ENCODE data around the gene KAT14. TPM values are rescaled to one million over a fixed set of nuclear protein-coding genes. Genes with fewer than 3 reads are reported as not detected.
"Not testable (repeated sequence)": the region's sequence is repeated elsewhere in the genome, so short reads cannot be mapped to it uniquely, and the experiment has no call there.

The KAT14 gene
- total RNA-seq, 6 experiments from 2014 or later, result 5.6 to 13.0 (median 7.9) TPM

DNA sequence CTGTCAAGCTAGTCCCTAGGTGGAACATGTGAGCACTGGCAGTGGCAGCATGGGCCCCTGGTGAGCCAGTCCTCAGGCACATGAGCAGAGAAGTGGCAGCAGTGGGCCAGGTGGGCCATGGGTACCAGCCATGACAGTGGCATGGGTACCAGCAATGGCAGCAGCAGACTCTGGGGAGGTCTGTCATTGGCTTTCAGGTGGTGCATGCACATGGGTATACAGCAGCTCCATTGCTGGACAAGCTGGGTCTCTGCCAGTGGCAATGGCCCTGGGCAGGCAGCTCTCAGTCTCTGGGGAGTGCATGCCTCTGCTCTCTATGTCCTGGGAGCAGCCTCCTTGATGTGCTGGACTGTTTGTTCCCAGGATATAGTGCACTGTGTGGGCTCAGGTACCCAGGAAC, 65.3 kb downstream of the KAT14 start:
- Histone ChIP-seq H3K27ac (no peak overlapping the region), H3K27me3 (no peaks in the 10 kb centered on the region), H3K4me3 (no peak overlapping the region), H3K36me3 (no peaks in the 10 kb centered on the region), H3K9me3 (no peaks in the 10 kb centered on the region), H3K4me1 (no peaks in the 10 kb centered on the region)
- no peak for DNase-seq
- peak in 1 of 4 donors; percentile 24 for ATAC-seq
- TF ChIP-seq POLR2A (IDR thresholded peaks at IDR 0.05) (no peak), CTCF (IDR thresholded peaks at IDR 0.05) (no peak)
- intact Hi-C loops (cut with DNase I), result no loop called here

DNA sequence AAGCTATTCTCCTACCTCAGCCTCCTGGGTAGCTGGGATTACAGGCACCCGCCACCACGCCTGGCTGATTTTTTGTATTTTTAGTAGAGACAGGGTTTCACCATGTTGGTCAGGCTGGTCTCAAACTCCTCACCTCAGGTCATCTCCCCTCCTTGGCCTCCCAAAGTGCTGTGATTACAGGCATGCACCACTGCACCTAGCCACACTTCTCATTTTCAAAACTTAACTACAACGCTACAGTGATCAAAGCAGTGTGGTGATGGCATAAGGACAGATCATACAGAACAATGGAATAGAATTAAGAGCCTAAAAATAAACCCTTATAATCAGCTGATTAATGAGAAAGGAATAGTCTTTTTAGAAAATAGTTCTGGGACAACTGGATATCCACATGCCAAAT, 66.0 kb downstream of the KAT14 start:
- 70% methylated on average over 2 of the region's 3 CpGs for WGBS (ENCODE audit: insufficient coverage, low coverage, low lambda C conversion rate, missing lambda C conversion rate)
- H3K27ac ChIP-seq; H3K4me3 ChIP-seq; H3K36me3 ChIP-seq; H3K4me1 ChIP-seq; intact Hi-C loops (cut with DNase I); ATAC-seq; H3K27me3 ChIP-seq; DNase-seq; H3K9me3 ChIP-seq: not testable (repeated sequence)

- no peak for ATAC-seq
- H3K4me3 ChIP-seq, result no peak overlapping the region
- H3K4me1 ChIP-seq, result no peaks in the 10 kb centered on the region
- intact Hi-C loops (cut with DNase I), result no loop called here
- DNase-seq, result no peak
- 67% methylated on average over 1 of the region's 2 CpGs for WGBS (ENCODE audit: insufficient coverage, low coverage, low lambda C conversion rate, missing lambda C conversion rate)
- no peak overlapping the region for H3K27ac ChIP-seq
- no peaks in the 10 kb centered on the region for H3K9me3 ChIP-seq
- no peaks in the 10 kb centered on the region for H3K27me3 ChIP-seq
- TF ChIP-seq CTCF (IDR thresholded peaks at IDR 0.05) (no peak), POLR2A (IDR thresholded peaks at IDR 0.05) (no peak)
- no peaks in the 10 kb centered on the region for H3K36me3 ChIP-seq
Measured at GRCh38 chr20:18213002-18213401, 75.3 kb downstream of the KAT14 start.

DNA sequence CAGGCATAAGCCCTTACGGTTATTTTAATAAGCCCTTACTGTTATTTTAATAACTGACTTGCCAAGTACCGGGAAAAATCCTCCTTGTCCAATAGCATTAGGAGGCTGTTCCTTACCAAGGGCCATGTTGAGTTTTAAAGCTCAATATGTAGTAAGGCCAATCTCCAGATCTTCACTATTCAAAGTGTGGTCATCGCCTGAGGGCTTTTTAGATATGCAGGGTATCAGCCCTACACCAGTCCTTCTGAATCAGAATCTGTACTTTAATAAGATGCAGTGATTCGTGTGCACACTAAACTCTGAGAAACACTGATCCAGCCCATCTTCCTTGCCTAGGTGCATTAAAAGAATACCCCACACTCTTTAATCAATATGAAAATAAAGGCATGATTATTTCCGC, 77.9 kb downstream of the KAT14 start:
- 76% methylated on average over 4 of the region's 5 CpGs for WGBS (ENCODE audit: insufficient coverage, low coverage, low lambda C conversion rate, missing lambda C conversion rate)
- intact Hi-C loops (cut with DNase I), result no loop called here
- no peak for TF ChIP-seq POLR2A (IDR thresholded peaks at IDR 0.05)
- TF ChIP-seq CTCF (IDR thresholded peaks at IDR 0.05), result no peak

DNA sequence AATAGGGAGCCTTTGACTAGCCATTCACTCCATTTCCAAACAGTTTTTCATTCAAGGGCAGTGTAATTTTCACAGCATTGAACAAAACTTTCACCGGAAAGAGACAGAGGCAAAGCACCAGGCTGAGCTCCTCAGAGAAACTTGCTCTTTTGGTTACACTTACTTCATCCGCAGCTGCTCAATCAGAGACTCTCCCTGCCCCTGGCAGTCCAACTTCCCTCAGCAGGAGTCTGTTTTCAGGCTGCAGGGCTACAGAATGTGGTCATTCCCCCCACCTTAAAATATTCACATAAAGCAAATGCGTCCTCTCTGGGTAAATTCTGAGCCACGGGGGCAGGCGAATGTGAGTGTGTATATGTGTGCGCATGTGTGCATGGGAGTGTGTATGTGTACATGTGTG, 80.6 kb downstream of the KAT14 start:
- Histone ChIP-seq H3K36me3 (no peaks in the 10 kb centered on the region), H3K27ac (no peak overlapping the region), H3K27me3 (no peaks in the 10 kb centered on the region), H3K4me1 (no peaks in the 10 kb centered on the region), H3K4me3 (no peak overlapping the region), H3K9me3 (no peaks in the 10 kb centered on the region)
- no peak for DNase-seq
- ATAC-seq, result no peak
- WGBS (ENCODE audit: insufficient coverage, low coverage, low lambda C conversion rate, missing lambda C conversion rate), result 68% methylated on average over 6 of the region's 6 CpGs
- TF ChIP-seq POLR2A (IDR thresholded peaks at IDR 0.05), result no peak
- no peak for TF ChIP-seq CTCF (IDR thresholded peaks at IDR 0.05)
- intact Hi-C loops (cut with DNase I), result no loop called here

More for the DNA sequence above, 77.9 kb downstream of the KAT14 start:
- H3K36me3 ChIP-seq, result no peaks in the 10 kb centered on the region
- ATAC-seq (no peak), DNase-seq (no peak)
- H3K9me3 ChIP-seq, result no peaks in the 10 kb centered on the region
- H3K27me3 ChIP-seq, result no peaks in the 10 kb centered on the region
- H3K4me3 ChIP-seq, result no peak overlapping the region
- H3K4me1 ChIP-seq, result no peaks in the 10 kb centered on the region
- no peak overlapping the region for H3K27ac ChIP-seq

All from right lobe of liver (tissue), 6 donors.